ENCODE results near the gene SHISA4. TPM values are rescaled to one million over a fixed set of nuclear protein-coding genes. Genes with fewer than 3 reads are reported as not detected.

SHISA4 gene
- total RNA-seq, 1 donor from 2014 or later = 10.1 TPM

- DNase-seq (ENCODE audit: low read depth) (no peak), FAIRE-seq (no peak)
- peaks cover 10% of the 10 kb centered on the region for H3K27me3 Mint-ChIP-seq (ENCODE audit: low read depth, unreplicated experiment)
- no peaks in the 10 kb centered on the region for H3K36me3 Mint-ChIP-seq (ENCODE audit: low read depth, unreplicated experiment)
- Histone ChIP-seq H3K4me2 (ENCODE audit: low read length) (peak overlapping the region; percentile 58), H2AFZ (ENCODE audit: low read depth, low read length) (no peak overlapping the region), H3K9ac (ENCODE audit: low read length) (no peak overlapping the region), H3K9me3 (ENCODE audit: insufficient read depth, low read depth, low read length) (no peaks in the 10 kb centered on the region), H3K27me3 (ENCODE audit: insufficient read depth, low read length) (no peaks in the 10 kb centered on the region), H3K27ac (ENCODE audit: low read depth, low read length) (peak overlapping the region; percentile 33), H4K20me1 (ENCODE audit: insufficient read depth, low read length) (no peaks in the 10 kb centered on the region), H3K4me3 (ENCODE audit: insufficient read depth, low read depth, low read length) (no peak overlapping the region), H3K4me1 (ENCODE audit: insufficient read depth, low read length) (peaks cover 27% of the 10 kb centered on the region), H3K36me3 (ENCODE audit: insufficient read depth, low read length) (no peaks in the 10 kb centered on the region), H3K79me2 (ENCODE audit: insufficient read depth, low read length) (no peaks in the 10 kb centered on the region)
- no peak for TF ChIP-seq EZH2 (IDR thresholded peaks at IDR 0.05; ENCODE audit: insufficient read depth, low read length)
- TF ChIP-seq CTCF (IDR thresholded peaks at IDR 0.05; ENCODE audit: insufficient read depth, low read depth, low read length) = no peak
- peak overlapping the region; percentile 75 for H3K27ac Mint-ChIP-seq (ENCODE audit: unreplicated experiment)
- no peaks in the 10 kb centered on the region for H3K9me3 Mint-ChIP-seq (ENCODE audit: unreplicated experiment)
- H3K4me1 Mint-ChIP-seq (ENCODE audit: low read depth, unreplicated experiment) = peaks cover 32% of the 10 kb centered on the region
- H3K4me3 Mint-ChIP-seq (ENCODE audit: unreplicated experiment) = peak overlapping the region; percentile 58
Observed at GRCh38 chr1:201883266-201883665, 5.4 kb upstream of the SHISA4 start.

GRCh38 chr1:201883786-201884185, 4.9 kb upstream of the SHISA4 start:
- H3K79me2 ChIP-seq (ENCODE audit: insufficient read depth, low read length) = no peaks in the 10 kb centered on the region
- H3K4me2 ChIP-seq (ENCODE audit: low read length) = peak overlapping the region; percentile 58
- FAIRE-seq (no peak), DNase-seq (ENCODE audit: low read depth) (peak; percentile 33)
- H2AFZ ChIP-seq (ENCODE audit: low read depth, low read length) = no peak overlapping the region
- H3K4me3 ChIP-seq (ENCODE audit: insufficient read depth, low read depth, low read length) = no peak overlapping the region
- peak overlapping the region; percentile 81 for H3K27ac Mint-ChIP-seq (ENCODE audit: unreplicated experiment)
- H3K36me3 ChIP-seq (ENCODE audit: insufficient read depth, low read length) = no peaks in the 10 kb centered on the region
- H3K27me3 ChIP-seq (ENCODE audit: insufficient read depth, low read length) = no peaks in the 10 kb centered on the region
- H3K9ac ChIP-seq (ENCODE audit: low read length) = no peak overlapping the region
- peaks cover 30% of the 10 kb centered on the region for H3K4me1 ChIP-seq (ENCODE audit: insufficient read depth, low read length)
- H3K36me3 Mint-ChIP-seq (ENCODE audit: low read depth, unreplicated experiment) = no peaks in the 10 kb centered on the region
- H3K4me3 Mint-ChIP-seq (ENCODE audit: unreplicated experiment) = no peak overlapping the region
- H3K4me1 Mint-ChIP-seq (ENCODE audit: low read depth, unreplicated experiment) = peaks cover 32% of the 10 kb centered on the region
- H4K20me1 ChIP-seq (ENCODE audit: insufficient read depth, low read length) = no peaks in the 10 kb centered on the region
- H3K27ac ChIP-seq (ENCODE audit: low read depth, low read length) = no peak overlapping the region
- H3K27me3 Mint-ChIP-seq (ENCODE audit: low read depth, unreplicated experiment) = peaks cover 10% of the 10 kb centered on the region
- no peak for TF ChIP-seq EZH2 (IDR thresholded peaks at IDR 0.05; ENCODE audit: insufficient read depth, low read length)
- TF ChIP-seq CTCF (IDR thresholded peaks at IDR 0.05; ENCODE audit: insufficient read depth, low read depth, low read length) = no peak
- H3K9me3 Mint-ChIP-seq (ENCODE audit: unreplicated experiment) = no peaks in the 10 kb centered on the region
- H3K9me3 ChIP-seq (ENCODE audit: insufficient read depth, low read depth, low read length) = no peaks in the 10 kb centered on the region

- H3K4me3 Mint-ChIP-seq (ENCODE audit: unreplicated experiment) = no peak overlapping the region
Observed at GRCh38 chr1:201884425-201884824, 4.3 kb upstream of the SHISA4 start.

More at GRCh38 chr1:201884425-201884824, 4.3 kb upstream of the SHISA4 start:
- no peak overlapping the region for H3K9ac ChIP-seq (ENCODE audit: low read length)
- no peak overlapping the region for H3K4me2 ChIP-seq (ENCODE audit: low read length)
- H3K4me1 ChIP-seq (ENCODE audit: insufficient read depth, low read length) = peaks cover 34% of the 10 kb centered on the region
- peaks cover under 1% of the 10 kb centered on the region for H4K20me1 ChIP-seq (ENCODE audit: insufficient read depth, low read length)
- no peak overlapping the region for H3K27ac Mint-ChIP-seq (ENCODE audit: unreplicated experiment)
- H3K36me3 ChIP-seq (ENCODE audit: insufficient read depth, low read length) = no peaks in the 10 kb centered on the region
- no peaks in the 10 kb centered on the region for H3K9me3 ChIP-seq (ENCODE audit: insufficient read depth, low read depth, low read length)
- H3K27ac ChIP-seq (ENCODE audit: low read depth, low read length) = no peak overlapping the region
- FAIRE-seq = no peak
- peaks cover 11% of the 10 kb centered on the region for H3K27me3 Mint-ChIP-seq (ENCODE audit: low read depth, unreplicated experiment)
- no peaks in the 10 kb centered on the region for H3K9me3 Mint-ChIP-seq (ENCODE audit: unreplicated experiment)
- peaks cover 32% of the 10 kb centered on the region for H3K4me1 Mint-ChIP-seq (ENCODE audit: low read depth, unreplicated experiment)
- H3K36me3 Mint-ChIP-seq (ENCODE audit: low read depth, unreplicated experiment) = peaks cover under 1% of the 10 kb centered on the region
- DNase-seq (ENCODE audit: low read depth) = no peak
- no peak overlapping the region for H3K4me3 ChIP-seq (ENCODE audit: insufficient read depth, low read depth, low read length)
- H2AFZ ChIP-seq (ENCODE audit: low read depth, low read length) = no peak overlapping the region
- no peak for TF ChIP-seq EZH2 (IDR thresholded peaks at IDR 0.05; ENCODE audit: insufficient read depth, low read length)
- TF ChIP-seq CTCF (IDR thresholded peaks at IDR 0.05; ENCODE audit: insufficient read depth, low read depth, low read length) = no peak
- peaks cover 5% of the 10 kb centered on the region for H3K79me2 ChIP-seq (ENCODE audit: insufficient read depth, low read length)
- H3K27me3 ChIP-seq (ENCODE audit: insufficient read depth, low read length) = no peaks in the 10 kb centered on the region
